Spleen (tissue), 11 donors: ENCODE data around the gene SRGAP3. TPM values are rescaled to one million over a fixed set of nuclear protein-coding genes. Genes with fewer than 3 reads are reported as not detected.

ENCODE experiments used
- DNase-seq: peaks from one replicate; pipeline ENCODE4 v3.0.0-alpha.2; 2020
- H3K27ac ChIP-seq, 8 donors: fragments of 200-600 bp; sonication (generic) in 7 of 8; 1 replicate in 4 of 8; 2 replicates in 4 of 8; pipeline versions ENCODE4 v1.5.0 to v1.8.0; 2016 to 2021; ENCODE audit warnings: inconsistent platforms in 4 of 8, mild to moderate bottlenecking in 4 of 8, moderate library complexity in 1 of 8
- H3K27me3 ChIP-seq, 7 donors: fragments of 200-600 bp; sonication (generic) in 6 of 7; replicated peaks in 1 of 7; 1 replicate in 4 of 7; 2 replicates in 3 of 7; pipeline versions ENCODE4 v1.5.0 to v1.8.0; 2016 to 2021; ENCODE audit warnings: inconsistent platforms in 3 of 7, mild to moderate bottlenecking in 1 of 7
- H3K36me3 ChIP-seq, 6 donors: fragments of 200-600 bp; sonication (generic) in 5 of 6; 1 replicate in 4 of 6; 2 replicates in 2 of 6; pipeline versions ENCODE4 v1.5.0 to v1.8.0; 2016 to 2021; ENCODE audit warnings: inconsistent platforms in 2 of 6
- H3K4me1 ChIP-seq, 6 donors: fragments of 200-600 bp; sonication (generic) in 5 of 6; 1 replicate in 3 of 6; 2 replicates in 3 of 6; pipeline versions ENCODE4 v1.5.0 to v1.8.0; 2016 to 2021; ENCODE audit warnings: inconsistent platforms in 3 of 6
- H3K4me3 ChIP-seq, 8 donors: fragments of 200-600 bp; sonication (generic) in 7 of 8; 1 replicate in 4 of 8; 2 replicates in 4 of 8; pipeline versions ENCODE4 v1.5.0 to v1.8.0; 2016 to 2021; ENCODE audit warnings: inconsistent platforms in 4 of 8, mild to moderate bottlenecking in 4 of 8, moderate library complexity in 2 of 8
- H3K9me3 ChIP-seq, 8 donors: fragments of 200-600 bp; sonication (generic) in 7 of 8; 1 replicate in 4 of 8; 2 replicates in 4 of 8; pipeline versions ENCODE4 v1.5.0 to v1.8.0; 2016 to 2021; ENCODE audit warnings: inconsistent platforms in 4 of 8
- POLR2A ChIP-seq, 3 donors: fragments of 450-650 bp; IDR thresholded peaks; one replicate each; pipeline ENCODE4 v1.5.1; 2017; ENCODE audit warnings: antibody characterized with exemption in 3 of 3, mild to moderate bottlenecking in 1 of 3
- POLR2AphosphoS5 ChIP-seq, 3 donors: sonication (generic); formaldehyde crosslinking; IDR thresholded peaks; one replicate each; pipeline ENCODE4 v1.5.1; 2017; ENCODE audit warnings: antibody characterized with exemption in 3 of 3
- WGBS, 5 donors: extraction: QIAGEN DNeasy Blood & Tissue Kit in 3 of 5; methylation state at CpG; one replicate each; pipeline versions ENCODE4 v1.1.5 to v1.1.7; 2013 to 2018; 5-methylcytosine and 5-hydroxymethylcytosine counted together
- intact Hi-C: fragments of 100-400 bp; cut with DNase I; formaldehyde crosslinking; loops from one replicate; pipeline ENCODE4 v1.15.0; 2023; ENCODE audit warnings: low total_unique reads
- polyA plus RNA-seq, 3 donors: library from polyadenylated mRNA; stranded (reverse); fragments of 200-250 nt; gene quantifications; one replicate each; pipeline ENCODE4 v1.2.1, GENCODE V29; 2013
- total RNA-seq, 7 donors: library from RNA; depleted of rRNA in 3 of 7; stranded (reverse); fragments of >200 nt in 3 of 7; fragmentation: NEBNext Ultra II Directional in 4 of 7; extraction: Animal tissue kit (Norgen Biotek cat#: 25700) in 4 of 7; gene quantifications; one replicate each; pipeline versions ENCODE4 v1.1.0 to v1.2.1, GENCODE V29; 2016 to 2021
- TF ChIP-seq, protein P1 (sequence below), 11 experiments: fragments of 200-600 bp in 7 of 11; fragments of 450-650 bp in 4 of 11; sonication (generic) in 4 of 11; IDR thresholded peaks in 8 of 11; conservative IDR thresholded peaks in 3 of 11; 1 replicate in 7 of 11; 2 replicates in 4 of 11; pipeline versions ENCODE4 v1.4.0 to v1.8.0; 2016 to 2021; ENCODE audit warnings: antibody characterized with exemption in 11 of 11, inconsistent platforms in 4 of 11, mild to moderate bottlenecking in 1 of 11
- donor health status: healthy with polysubstance abuse.
- donor health status: DM: no; HTN: no; CAD: no; lungs with moderate emphysema.
- donor health status: DM: no; HTN: no; CAD: no.
- donor health status: Bipolar disorder and iron deficiency.
- donor health status: healthy.
- donor health status: DM: no; HTN: no; CAD: no.
- donor health status: DM: yes; HTN: yes; CAD: no.

The SRGAP3 gene
- total and polyA plus RNA-seq, 10 donors, result 0.54 to 10.3 (median 6.4) TPM

DNA sequence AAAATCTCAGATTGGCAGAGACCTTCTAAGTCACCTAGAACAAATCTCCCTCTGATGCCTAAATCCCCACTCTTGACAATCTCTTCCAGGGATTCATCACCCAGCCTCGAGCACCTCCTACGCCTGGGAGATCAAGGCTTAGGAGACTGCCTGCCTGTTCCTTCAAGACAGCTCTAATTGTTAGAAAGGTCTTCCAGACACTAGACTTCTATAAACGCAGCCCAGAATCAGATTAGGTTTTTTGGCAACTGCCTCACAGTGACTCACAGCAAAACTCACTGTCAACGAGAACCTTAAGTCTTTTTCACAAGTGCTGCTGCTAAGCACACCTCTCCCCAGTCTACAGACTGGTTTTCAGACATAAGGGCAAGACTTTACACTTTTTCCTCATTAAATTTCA lies 23.1 kb downstream of the SRGAP3 start:
- 56 to 84% (median 74%) methylated on average over 4 of the region's 4 CpGs for WGBS, 5 donors
- TF ChIP-seq POLR2AphosphoS5 (IDR thresholded peaks at IDR 0.05) (no peak), POLR2A (IDR thresholded peaks at IDR 0.05) (no peak)
- TF ChIP-seq, protein P1, sequence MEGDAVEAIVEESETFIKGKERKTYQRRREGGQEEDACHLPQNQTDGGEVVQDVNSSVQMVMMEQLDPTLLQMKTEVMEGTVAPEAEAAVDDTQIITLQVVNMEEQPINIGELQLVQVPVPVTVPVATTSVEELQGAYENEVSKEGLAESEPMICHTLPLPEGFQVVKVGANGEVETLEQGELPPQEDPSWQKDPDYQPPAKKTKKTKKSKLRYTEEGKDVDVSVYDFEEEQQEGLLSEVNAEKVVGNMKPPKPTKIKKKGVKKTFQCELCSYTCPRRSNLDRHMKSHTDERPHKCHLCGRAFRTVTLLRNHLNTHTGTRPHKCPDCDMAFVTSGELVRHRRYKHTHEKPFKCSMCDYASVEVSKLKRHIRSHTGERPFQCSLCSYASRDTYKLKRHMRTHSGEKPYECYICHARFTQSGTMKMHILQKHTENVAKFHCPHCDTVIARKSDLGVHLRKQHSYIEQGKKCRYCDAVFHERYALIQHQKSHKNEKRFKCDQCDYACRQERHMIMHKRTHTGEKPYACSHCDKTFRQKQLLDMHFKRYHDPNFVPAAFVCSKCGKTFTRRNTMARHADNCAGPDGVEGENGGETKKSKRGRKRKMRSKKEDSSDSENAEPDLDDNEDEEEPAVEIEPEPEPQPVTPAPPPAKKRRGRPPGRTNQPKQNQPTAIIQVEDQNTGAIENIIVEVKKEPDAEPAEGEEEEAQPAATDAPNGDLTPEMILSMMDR (IDR thresholded peaks at IDR 0.05 in 8 of 11, conservative IDR thresholded peaks at IDR 0.05 in 3 of 11), result no peak
- no peaks in the 10 kb centered on the region for H3K4me1 ChIP-seq
- intact Hi-C loops, result no loop called here
- H3K9me3 ChIP-seq, result no peaks in the 10 kb centered on the region
- H3K36me3 ChIP-seq, result no peaks in the 10 kb centered on the region
- no peaks in the 10 kb centered on the region for H3K27me3 ChIP-seq
- H3K27ac ChIP-seq, result no peak overlapping the region
- DNase-seq, result no peak
- no peak overlapping the region for H3K4me3 ChIP-seq

- no peaks in the 10 kb centered on the region for H3K9me3 ChIP-seq
- 97 to 100% (median 100%) methylated on average over 1 of the region's 1 CpG for WGBS, 5 donors
- no peaks in the 10 kb centered on the region for H3K27me3 ChIP-seq
- intact Hi-C loops, result no loop called here
- no peak for DNase-seq
- TF ChIP-seq POLR2A (IDR thresholded peaks at IDR 0.05) (no peak), POLR2AphosphoS5 (IDR thresholded peaks at IDR 0.05) (no peak)
- TF ChIP-seq, protein P1 (IDR thresholded peaks at IDR 0.05 in 8 of 11, conservative IDR thresholded peaks at IDR 0.05 in 3 of 11), result no peak
- H3K4me3 ChIP-seq, result no peak overlapping the region
- no peaks in the 10 kb centered on the region for H3K4me1 ChIP-seq
- H3K27ac ChIP-seq, result no peak overlapping the region
- H3K36me3 ChIP-seq, result no peaks in the 10 kb centered on the region
Measured at GRCh38 chr3:9225268-9225667, 24.2 kb downstream of the SRGAP3 start.

DNA sequence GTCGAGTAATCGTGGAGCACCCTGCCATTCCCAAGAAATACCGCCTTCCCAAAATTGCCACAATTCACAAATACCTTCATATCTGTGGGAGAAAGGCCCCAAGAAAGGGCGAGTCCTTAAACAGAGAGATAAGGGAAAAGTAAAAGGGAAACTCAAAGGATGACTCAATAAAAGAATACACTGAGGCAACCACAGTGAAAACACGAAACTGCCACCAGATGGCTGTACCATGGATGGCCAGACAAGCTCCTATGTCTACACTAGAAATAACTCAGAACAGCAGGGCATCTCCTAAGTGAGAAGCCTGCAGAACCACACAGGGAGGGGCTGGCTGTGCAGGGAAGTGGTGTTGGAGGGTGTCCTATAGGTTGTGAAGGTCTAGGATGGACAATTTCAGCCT lies 25.0 kb downstream of the SRGAP3 start:
- H3K4me3 ChIP-seq, result no peak overlapping the region
- WGBS, 5 donors, result 64 to 74% (median 71%) methylated on average over 5 of the region's 5 CpGs
- TF ChIP-seq POLR2AphosphoS5 (IDR thresholded peaks at IDR 0.05) (no peak), POLR2A (IDR thresholded peaks at IDR 0.05) (no peak)
- TF ChIP-seq, protein P1 (IDR thresholded peaks at IDR 0.05 in 8 of 11, conservative IDR thresholded peaks at IDR 0.05 in 3 of 11), result no peak
- H3K27me3 ChIP-seq, result no peaks in the 10 kb centered on the region
- intact Hi-C loops, result no loop called here
- H3K36me3 ChIP-seq, result no peaks in the 10 kb centered on the region
- no peak overlapping the region for H3K27ac ChIP-seq
- DNase-seq, result no peak
- H3K4me1 ChIP-seq, result no peaks in the 10 kb centered on the region
- no peaks in the 10 kb centered on the region for H3K9me3 ChIP-seq

DNA sequence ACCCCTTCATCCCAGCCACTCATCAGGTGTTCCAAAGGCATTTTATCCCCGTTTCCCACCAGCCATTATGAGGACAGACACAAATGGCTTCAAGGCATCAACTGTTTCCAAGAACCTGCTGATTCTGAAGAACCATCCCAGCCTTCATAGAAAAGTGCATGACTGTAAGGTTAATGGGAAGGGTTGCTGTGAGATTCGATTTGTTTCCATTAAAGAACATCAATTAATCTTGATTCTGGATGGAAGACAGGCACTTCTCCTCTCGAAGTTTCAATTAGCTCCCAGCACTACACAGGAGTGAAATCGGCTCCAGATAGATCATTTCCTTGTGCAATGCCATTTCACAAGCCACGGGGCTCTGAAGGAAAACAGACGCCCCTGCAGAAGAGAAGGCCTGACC lies 25.8 kb downstream of the SRGAP3 start:
- intact Hi-C loops, result no loop called here
- Histone ChIP-seq H3K27me3 (no peaks in the 10 kb centered on the region), H3K4me3 (no peak overlapping the region), H3K9me3 (no peaks in the 10 kb centered on the region), H3K36me3 (no peaks in the 10 kb centered on the region), H3K4me1 (no peaks in the 10 kb centered on the region), H3K27ac (no peak overlapping the region)
- no peak for DNase-seq
- TF ChIP-seq POLR2A (IDR thresholded peaks at IDR 0.05), result no peak
- TF ChIP-seq POLR2AphosphoS5 (IDR thresholded peaks at IDR 0.05), result no peak
- WGBS, 5 donors, result 53 to 66% (median 61%) methylated on average over 6 of the region's 6 CpGs
